NCI-H1417 treated with DMSO at 0.1 percent for 48 hours (cell line): ENCODE data around the gene ZFP91.
"Not testable (repeated sequence)": the region's sequence is repeated elsewhere in the genome, so short reads cannot be mapped to it uniquely, and the experiment has no call there.

Source experiments
- DNase-seq: peaks from one replicate; lab custom pipeline; 2025; lab: John Stamatoyannopoulos, UW

ZFP91 gene

GRCh38 chr11:58578635-58579191, at the start of gene ZFP91:
Gene ZFP91 (plus strand): TSS chr11:58579063. CDS start chr11:58579282, 219 bp downstream.
- DNase-seq: peak; percentile 86

GRCh38 chr11:58530236-58530635, 48.6 kb upstream of the ZFP91 start:
- DNase-seq: no peak

GRCh38 chr11:58531865-58532341, 47.0 kb upstream of the ZFP91 start:
- DNase-seq: no peak

GRCh38 chr11:58546841-58547240, 32.0 kb upstream of the ZFP91 start:
- DNase-seq: no peak

GRCh38 chr11:58549644-58550043, 29.2 kb upstream of the ZFP91 start:
- DNase-seq: no peak

- DNase-seq: no peak
Measured at GRCh38 chr11:58560842-58561241, 18.0 kb upstream of the ZFP91 start.

GRCh38 chr11:58561394-58562098, 17.3 kb upstream of the ZFP91 start:
- DNase-seq: no peak

GRCh38 chr11:58562375-58562800, 16.5 kb upstream of the ZFP91 start:
- DNase-seq: no peak

- DNase-seq: no peak
Measured at GRCh38 chr11:58564231-58564630, 14.6 kb upstream of the ZFP91 start.

- no peak for DNase-seq
Measured at GRCh38 chr11:58567889-58568512, 10.9 kb upstream of the ZFP91 start.

GRCh38 chr11:58572906-58573305, 6.0 kb upstream of the ZFP91 start:
- not testable (repeated sequence) for DNase-seq

- DNase-seq: no peak
Measured at GRCh38 chr11:58573451-58574104, 5.3 kb upstream of the ZFP91 start.

- no peak for DNase-seq
Measured at GRCh38 chr11:58574881-58575280, 4.0 kb upstream of the ZFP91 start.

GRCh38 chr11:58575377-58576020, 3.4 kb upstream of the ZFP91 start, which contains the start of gene LPXN:
Gene LPXN (minus strand): TSS chr11:58575856. CDS start chr11:58575772, 84 bp downstream.
- no peak for DNase-seq

GRCh38 chr11:58576887-58577471, 1.9 kb upstream of the ZFP91 start:
- DNase-seq: no peak

- no peak for DNase-seq
Measured at GRCh38 chr11:58577555-58578135, 1.2 kb upstream of the ZFP91 start.

- peak; percentile 98 for DNase-seq
Measured at GRCh38 chr11:58578136-58578634, 678 bp upstream of the ZFP91 start.

GRCh38 chr11:58579192-58580129, 598 bp downstream of the ZFP91 start:
- DNase-seq: peak; percentile 56

- DNase-seq: no peak
Measured at GRCh38 chr11:58580311-58580710, 1.4 kb downstream of the ZFP91 start.

- DNase-seq: no peak
Measured at GRCh38 chr11:58582437-58582836, 3.6 kb downstream of the ZFP91 start.
